Measurements from ENCODE around the gene OR51B2.
"Not testable (repeated sequence)": the region's sequence is repeated elsewhere in the genome, so short reads cannot be mapped to it uniquely, and the experiment has no call there.

Gene OR51B2

GRCh38 chr11:5324197-5324596 is at the start of gene OR51B2:
OR51B2 (minus strand) TSS chr11:5324297; CDS start chr11:5324297, 0 bp downstream.
- DNase-seq (ENCODE audit: low read depth), result no peak

GRCh38 chr11:5369789-5370188 is 45.7 kb upstream of the OR51B2 start:
- DNase-seq (ENCODE audit: low read depth), result no peak

- DNase-seq (ENCODE audit: low read depth), result no peak
Observed at GRCh38 chr11:5368502-5369043, 44.5 kb upstream of the OR51B2 start.

GRCh38 chr11:5367448-5368074 is 43.5 kb upstream of the OR51B2 start:
- DNase-seq (ENCODE audit: low read depth), result no peak

- DNase-seq (ENCODE audit: low read depth), result no peak
Observed at GRCh38 chr11:5366856-5367255, 42.8 kb upstream of the OR51B2 start.

- not testable (repeated sequence) for DNase-seq (ENCODE audit: low read depth)
Observed at GRCh38 chr11:5366365-5366764, 42.3 kb upstream of the OR51B2 start.

- no peak for DNase-seq (ENCODE audit: low read depth)
Observed at GRCh38 chr11:5364214-5364613, 40.1 kb upstream of the OR51B2 start.

- DNase-seq (ENCODE audit: low read depth), result no peak
Observed at GRCh38 chr11:5363679-5364078, 39.6 kb upstream of the OR51B2 start.

GRCh38 chr11:5362017-5362625 is 38.0 kb upstream of the OR51B2 start:
- DNase-seq (ENCODE audit: low read depth), result no peak

- not testable (repeated sequence) for DNase-seq (ENCODE audit: low read depth)
Observed at GRCh38 chr11:5356031-5356430, 31.9 kb upstream of the OR51B2 start.

GRCh38 chr11:5351208-5351607 is 27.1 kb upstream of the OR51B2 start, which contains the start of gene OR51B6:
OR51B6 (plus strand) TSS chr11:5351508; CDS start chr11:5351508, 0 bp downstream.
- no peak for DNase-seq (ENCODE audit: low read depth)

- no peak for DNase-seq (ENCODE audit: low read depth)
Observed at GRCh38 chr11:5349550-5349949, 25.5 kb upstream of the OR51B2 start.

GRCh38 chr11:5348551-5349194 is 24.6 kb upstream of the OR51B2 start:
- no peak for DNase-seq (ENCODE audit: low read depth)

- DNase-seq (ENCODE audit: low read depth), result no peak
Observed at GRCh38 chr11:5345831-5346230, 21.7 kb upstream of the OR51B2 start.

- no peak for DNase-seq (ENCODE audit: low read depth)
Observed at GRCh38 chr11:5343474-5344335, 19.6 kb upstream of the OR51B2 start, which contains the start of gene OR51B5. OR51B5 (minus strand) TSS chr11:5343524; CDS start chr11:5343524, 0 bp downstream.

GRCh38 chr11:5339771-5340322 is 15.8 kb upstream of the OR51B2 start:
- no peak for DNase-seq (ENCODE audit: low read depth)

GRCh38 chr11:5337253-5337652 is 13.2 kb upstream of the OR51B2 start:
- DNase-seq (ENCODE audit: low read depth), result not testable (repeated sequence)

GRCh38 chr11:5336331-5336730 is 12.2 kb upstream of the OR51B2 start:
- DNase-seq (ENCODE audit: low read depth), result no peak

GRCh38 chr11:5335170-5335569 is 11.1 kb upstream of the OR51B2 start:
- no peak for DNase-seq (ENCODE audit: low read depth)

- no peak for DNase-seq (ENCODE audit: low read depth)
Observed at GRCh38 chr11:5317292-5317691, 6.8 kb downstream of the OR51B2 start.

GRCh38 chr11:5313326-5314023 is 10.6 kb downstream of the OR51B2 start:
- DNase-seq (ENCODE audit: low read depth), result not testable (repeated sequence)
